ENCODE results near the gene CCNL2. TPM values are rescaled to one million over a fixed set of nuclear protein-coding genes. Genes with fewer than 3 reads are reported as not detected.
"Not testable (repeated sequence)": the region's sequence is repeated elsewhere in the genome, so short reads cannot be mapped to it uniquely, and the experiment has no call there.

The CCNL2 gene
- polyA plus RNA-seq, 12 donors: 116 to 262 (median 151) TPM; not detected in 1

GRCh38 chr1:1376551-1377226 is 22.4 kb downstream of the CCNL2 start:
- no peak for DNase-seq

- DNase-seq: peak; percentile 100
Measured at GRCh38 chr1:1374929-1375662, 24.0 kb downstream of the CCNL2 start, which contains the start of gene AURKAIP1. Gene AURKAIP1, minus strand, starts transcription at chr1:1375207. Its CDS starts 451 bp downstream, at chr1:1374756.

DNA sequence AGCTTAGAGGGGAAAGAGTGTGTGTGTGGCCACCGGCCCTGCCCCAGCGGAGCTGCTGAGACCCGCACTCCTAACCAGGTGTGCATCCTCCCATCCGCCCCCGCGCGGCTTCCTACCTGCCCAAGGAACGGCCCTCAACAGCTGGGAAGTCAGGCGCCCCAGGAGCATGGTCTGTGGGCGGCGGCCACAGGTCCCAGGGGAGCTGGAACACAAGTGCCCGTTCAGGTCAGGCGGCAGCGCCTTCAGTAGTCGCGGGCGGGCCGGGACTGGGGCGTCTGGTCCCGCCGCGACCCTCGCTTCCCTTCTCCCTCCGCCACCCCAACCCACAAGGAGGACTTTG is 24.6 kb downstream of the CCNL2 start:
- DNase-seq: no peak

DNA sequence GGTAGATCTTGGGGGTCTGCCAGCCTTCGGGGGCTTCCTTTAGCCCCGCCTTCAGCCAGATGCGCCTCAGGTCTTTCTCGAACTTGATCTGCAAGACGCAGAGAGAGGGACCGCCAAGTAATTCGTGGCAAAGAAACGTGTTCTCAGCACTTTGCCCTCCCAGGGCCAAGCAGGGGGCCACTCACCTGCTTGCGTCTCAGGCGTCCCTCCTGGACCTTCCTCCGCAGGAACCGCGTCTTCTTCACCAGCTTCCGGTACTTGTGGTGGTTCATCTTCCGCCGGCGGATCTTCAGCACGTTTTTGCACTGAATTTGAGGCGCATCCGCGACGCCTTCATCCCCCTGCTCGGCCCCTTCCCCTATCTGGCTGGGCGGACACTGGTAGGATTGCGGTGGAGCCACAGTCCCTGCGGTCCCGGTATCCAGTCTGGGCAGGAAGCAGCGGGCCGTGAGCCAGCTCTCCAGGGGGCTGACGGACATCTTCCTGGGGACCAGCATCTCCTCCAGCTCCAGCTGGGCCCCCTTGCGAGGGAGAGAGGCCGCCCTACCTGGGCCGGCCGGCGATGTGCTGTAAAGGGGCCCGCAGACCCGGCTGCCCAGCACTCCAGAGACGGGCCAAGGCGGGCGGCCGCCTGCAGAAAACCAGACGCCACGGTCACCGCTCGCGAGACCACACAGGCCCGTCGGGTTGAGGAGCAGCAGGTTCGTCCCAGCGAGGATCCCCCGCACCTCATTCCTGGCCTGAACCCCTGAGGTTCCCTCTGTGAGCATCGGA is 25.1 kb downstream of the CCNL2 start:
- no peak for DNase-seq

- no peak for DNase-seq
Measured at GRCh38 chr1:1373051-1373814, 25.9 kb downstream of the CCNL2 start.

GRCh38 chr1:1371746-1372711 is 27.1 kb downstream of the CCNL2 start:
- peak; percentile 55 for DNase-seq

DNA sequence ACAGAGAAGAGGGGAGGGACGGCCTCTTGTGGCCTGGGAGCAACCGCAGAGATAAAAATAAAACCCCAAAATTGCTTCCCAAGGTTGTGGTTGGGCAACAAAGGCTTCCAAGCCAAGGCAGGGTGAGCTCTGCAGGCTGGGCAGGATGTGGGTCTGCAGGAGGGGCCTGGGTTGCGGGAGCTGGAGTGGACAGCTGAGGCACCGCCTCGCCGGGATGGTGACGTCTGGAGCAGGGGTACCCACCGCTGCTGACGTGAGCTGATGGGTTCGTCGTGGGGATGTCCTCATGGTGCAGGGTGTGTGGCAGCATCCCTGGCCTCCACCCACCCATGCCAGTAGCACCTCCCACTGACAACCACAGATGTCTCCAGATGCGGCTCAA is 27.8 kb downstream of the CCNL2 start:
- no peak for DNase-seq

DNA sequence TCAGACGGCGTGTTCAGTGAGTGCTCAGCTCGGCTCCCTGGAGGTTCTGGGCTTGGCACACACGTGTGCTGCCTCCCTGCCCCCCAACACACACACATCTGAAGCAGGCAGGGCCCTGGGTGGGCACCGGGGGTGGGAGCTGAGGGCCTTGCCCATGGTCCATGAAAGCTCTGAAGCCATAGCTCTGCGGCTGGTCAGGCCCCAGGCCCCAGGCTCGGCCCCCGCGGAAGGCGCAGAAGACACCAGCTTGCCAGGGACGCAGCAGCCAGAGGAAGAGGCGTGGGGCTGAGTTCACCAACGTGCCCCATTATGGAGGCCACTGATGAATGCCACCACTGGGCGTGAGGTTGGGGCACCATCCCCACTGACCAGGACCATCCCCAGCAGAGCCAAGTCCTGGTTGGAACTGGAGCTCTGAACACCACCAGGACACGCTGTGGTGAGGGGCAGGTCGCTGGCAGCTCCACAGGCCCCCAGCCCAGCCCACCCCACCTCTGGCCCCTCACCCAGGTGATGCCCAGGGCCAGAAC is 28.3 kb downstream of the CCNL2 start:
- no peak for DNase-seq

GRCh38 chr1:1370094-1370493 is 29.0 kb downstream of the CCNL2 start:
- DNase-seq: not testable (repeated sequence)

- no peak for DNase-seq
Measured at GRCh38 chr1:1367315-1367714, 31.8 kb downstream of the CCNL2 start.

DNA sequence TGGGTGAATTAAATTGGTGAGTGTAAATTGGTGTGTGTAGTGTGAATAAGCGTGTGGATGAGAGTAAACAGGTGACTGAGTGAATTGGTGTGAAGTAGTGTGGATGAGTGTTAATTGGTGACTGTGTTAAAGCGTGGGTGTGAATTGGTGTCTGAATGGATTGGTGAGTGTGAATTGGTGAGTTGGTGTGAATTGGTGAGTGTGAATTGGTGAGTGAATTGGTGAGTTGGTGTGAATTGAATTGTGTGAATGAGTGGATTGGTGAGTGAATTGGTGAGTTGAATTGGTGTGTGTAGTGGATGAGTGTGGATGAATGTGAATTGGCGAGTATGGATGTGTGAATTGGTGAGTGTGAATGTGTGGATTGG is 32.5 kb downstream of the CCNL2 start:
- DNase-seq: no peak

GRCh38 chr1:1365875-1366698 is 33.0 kb downstream of the CCNL2 start:
- DNase-seq: no peak

GRCh38 chr1:1364266-1364665 is 34.9 kb downstream of the CCNL2 start:
- DNase-seq: no peak

- DNase-seq: peak; percentile 74
Measured at GRCh38 chr1:1361982-1362423, 37.1 kb downstream of the CCNL2 start.

DNA sequence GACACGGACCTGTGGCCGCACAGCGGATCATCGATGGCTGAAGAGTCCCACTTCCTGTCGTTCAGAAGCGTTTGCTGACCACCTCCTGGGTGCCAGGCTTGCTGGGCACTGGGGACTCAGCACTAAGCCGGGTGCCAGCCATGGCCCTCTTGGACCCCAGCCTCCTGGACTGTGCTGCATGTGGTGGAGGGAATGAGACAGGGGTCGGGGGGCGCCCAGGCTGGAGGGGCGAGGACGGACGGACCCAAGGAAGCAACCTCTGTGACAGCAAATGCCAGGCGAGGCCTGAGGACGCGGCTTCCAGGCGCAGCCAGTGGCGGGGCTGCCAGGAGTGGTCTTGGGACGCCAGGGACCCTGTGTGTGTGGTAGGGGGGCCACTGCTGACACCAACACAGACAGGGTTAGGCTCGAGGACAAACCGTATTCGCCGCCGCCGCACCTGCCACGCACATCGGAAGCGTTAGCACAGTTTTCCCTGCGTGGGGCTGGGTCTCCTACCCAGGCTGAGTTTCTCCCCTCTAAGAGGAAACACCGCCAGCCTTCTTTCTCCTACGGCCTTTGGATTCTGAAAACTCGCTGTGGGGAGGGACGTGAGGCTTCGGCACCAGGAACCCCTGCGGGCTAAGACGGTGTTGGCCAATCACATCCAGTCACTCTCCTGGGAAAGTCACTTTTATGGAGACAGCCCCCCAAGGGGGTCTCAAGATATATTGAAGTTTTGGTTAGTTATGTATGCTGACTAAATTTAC is 37.7 kb downstream of the CCNL2 start:
- DNase-seq: no peak

DNA sequence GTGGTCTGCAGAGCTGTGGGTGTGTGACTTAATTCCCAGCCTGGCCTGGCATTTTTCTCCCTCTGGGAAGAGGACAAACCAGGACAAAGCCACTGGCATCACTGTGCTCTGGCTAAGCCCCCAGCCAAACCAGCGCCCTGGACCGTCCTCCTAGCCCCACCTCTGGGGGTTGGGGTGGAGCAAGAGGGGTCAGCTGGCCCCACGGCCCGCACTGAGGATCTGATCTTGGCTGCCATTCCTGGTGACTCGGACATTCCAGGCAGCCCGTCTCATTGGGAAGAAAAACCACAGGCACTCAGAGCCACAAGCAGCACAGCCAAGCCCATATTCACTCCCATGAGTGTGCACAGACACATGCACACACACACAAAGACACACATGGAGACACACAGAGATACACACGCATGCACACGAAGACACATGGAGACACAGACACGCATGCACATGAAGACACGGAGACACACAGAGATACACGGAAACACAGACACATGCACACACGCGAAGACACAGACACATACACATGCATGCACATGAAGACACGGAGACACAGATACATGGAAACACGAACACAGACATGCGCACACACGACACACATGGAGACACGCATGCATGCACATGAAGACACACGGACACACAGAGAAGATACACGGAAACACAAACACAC is 38.5 kb downstream of the CCNL2 start:
- DNase-seq: peak; percentile 69

DNA sequence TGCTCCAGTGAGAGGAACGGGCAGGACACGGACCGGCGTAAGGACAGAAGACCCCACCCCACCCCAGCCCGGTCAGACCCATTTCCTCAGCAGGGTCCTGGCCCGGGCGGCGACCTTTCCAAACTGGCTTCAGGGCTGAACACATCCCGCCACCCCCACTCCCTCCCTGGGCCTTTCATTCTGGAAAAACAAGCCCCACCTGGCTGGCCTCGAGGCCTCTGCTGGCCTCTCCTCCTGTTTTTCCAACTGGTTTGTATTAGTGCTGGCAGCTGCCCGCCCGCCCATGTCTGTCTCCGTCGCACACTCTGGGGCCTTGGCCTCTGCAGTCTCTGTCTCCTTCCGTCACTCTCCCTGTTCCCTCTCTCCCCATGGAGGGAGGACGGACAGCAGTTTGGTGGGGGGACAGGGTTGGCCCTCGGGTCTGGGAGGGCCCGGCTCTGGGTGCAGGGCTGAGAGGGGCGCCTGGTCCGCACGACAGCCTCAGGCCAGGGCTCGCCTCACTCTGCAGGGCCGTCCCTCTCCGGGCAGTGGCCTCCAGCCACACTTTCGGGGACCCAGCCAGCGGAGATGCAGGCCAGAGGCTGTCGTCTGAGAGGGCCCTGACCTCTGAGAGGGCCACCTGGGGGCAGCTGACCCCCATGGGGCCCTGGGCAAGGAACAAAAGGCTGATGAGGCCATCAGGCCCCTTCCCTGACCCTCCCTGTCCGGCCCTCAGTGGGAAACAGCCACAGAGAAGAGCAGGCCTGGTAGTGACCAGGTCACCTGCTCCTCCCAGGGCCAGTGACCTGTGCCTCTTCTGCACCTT is 39.3 kb downstream of the CCNL2 start:
- peak; percentile 77 for DNase-seq
